HG02973 (cell line): ENCODE data around the gene TGFB3.
"Not testable (repeated sequence)": the region's sequence is repeated elsewhere in the genome, so short reads cannot be mapped to it uniquely, and the experiment has no call there.

Experiments used
- ATAC-seq: cut with Tn5 transposase; IDR thresholded peaks from one replicate; pipeline ENCODE4 v1.9.1; 2021; ENCODE audit warnings: moderate library complexity; ENCODE audit not compliant: unreplicated experiment

The TGFB3 gene

DNA sequence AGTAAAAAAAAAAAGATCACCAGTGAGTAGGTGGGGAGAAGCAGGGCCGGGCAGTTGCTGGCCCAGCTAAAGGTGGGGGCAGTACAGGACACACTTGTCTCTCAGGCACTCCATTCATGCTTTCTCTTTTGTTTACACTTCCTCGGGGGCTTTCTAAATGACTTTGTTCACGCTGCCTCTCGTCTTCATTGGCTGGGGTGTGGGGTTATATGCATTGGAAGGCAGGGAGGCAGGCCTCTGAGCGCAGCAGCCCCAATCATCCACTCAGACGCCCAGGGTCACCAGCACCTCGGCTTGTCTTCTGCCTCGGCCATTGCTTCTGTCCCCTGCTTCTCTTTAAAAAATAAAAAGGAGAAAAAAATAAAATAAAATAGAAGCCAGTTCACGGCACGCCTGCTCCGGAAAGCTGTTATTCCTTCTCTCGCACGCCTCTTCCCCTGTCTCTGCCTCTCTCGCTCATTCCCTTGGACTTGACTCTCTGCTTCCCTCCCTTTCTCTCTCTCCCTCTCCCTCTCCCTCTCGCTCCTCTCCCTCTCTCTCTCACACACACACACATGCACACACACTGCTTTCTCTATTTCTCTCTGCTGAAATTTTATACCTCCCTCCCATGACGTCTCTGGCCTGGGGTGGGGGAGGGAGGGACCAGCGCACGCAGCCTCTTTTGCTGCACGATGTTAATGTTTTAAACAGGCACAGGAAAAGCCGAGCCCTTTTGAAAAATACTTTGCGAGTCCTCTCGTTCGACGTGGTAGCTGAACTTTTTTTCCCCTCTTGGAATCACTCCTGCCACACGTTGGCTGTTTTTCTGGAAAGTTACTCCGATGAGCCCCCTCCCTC, at the start of gene TGFB3:
TSS of gene TGFB3 (minus strand) at position 570 of the 840 bp plus-strand sequence. CDS start 1,102 bp downstream, outside the sequence.
- no peak for ATAC-seq

- no peak for ATAC-seq
These were observed 42.6 kb upstream of the TGFB3 start for GRCh38 chr14:76024211-76024907.

DNA sequence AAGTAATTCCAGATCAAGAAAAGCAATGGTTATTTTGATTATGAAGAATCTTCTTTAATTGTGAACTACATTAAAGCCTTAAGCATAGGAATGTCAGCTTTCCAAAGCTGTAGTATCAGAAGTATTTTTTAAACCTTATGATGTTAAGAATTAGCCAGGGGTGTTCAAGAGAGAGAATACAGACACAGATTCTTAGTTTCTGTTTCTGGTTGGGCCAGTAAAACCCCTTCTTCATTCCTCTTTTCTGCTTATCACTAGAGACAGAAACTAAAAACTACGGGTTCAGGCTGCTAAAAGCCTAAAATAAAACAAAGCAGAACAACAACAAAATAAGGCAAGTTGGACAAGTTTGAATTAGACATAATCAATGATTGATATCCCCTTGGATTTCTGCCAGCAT, 42.0 kb upstream of the TGFB3 start:
- ATAC-seq, result no peak

DNA sequence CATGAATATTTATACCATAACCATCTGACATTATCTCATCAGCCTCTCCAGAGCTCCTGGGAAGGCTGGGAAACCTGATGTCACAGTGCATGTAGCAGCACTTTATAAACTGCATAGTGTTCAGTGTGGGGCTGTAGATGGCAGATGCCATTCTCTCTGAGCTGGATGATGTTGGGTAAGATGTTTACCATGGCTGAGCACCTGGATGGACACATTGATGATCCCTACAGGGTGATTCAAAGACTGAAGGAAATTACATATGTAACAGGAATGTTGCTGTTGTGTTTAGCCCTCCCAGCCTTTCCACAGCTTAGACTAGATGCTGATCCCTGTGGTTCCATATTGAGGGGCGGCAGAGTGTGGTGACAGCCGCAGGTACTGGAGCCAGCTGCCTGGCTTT, 41.2 kb upstream of the TGFB3 start:
- no peak for ATAC-seq

GRCh38 chr14:76019676-76020075, 37.9 kb upstream of the TGFB3 start:
- no peak for ATAC-seq

DNA sequence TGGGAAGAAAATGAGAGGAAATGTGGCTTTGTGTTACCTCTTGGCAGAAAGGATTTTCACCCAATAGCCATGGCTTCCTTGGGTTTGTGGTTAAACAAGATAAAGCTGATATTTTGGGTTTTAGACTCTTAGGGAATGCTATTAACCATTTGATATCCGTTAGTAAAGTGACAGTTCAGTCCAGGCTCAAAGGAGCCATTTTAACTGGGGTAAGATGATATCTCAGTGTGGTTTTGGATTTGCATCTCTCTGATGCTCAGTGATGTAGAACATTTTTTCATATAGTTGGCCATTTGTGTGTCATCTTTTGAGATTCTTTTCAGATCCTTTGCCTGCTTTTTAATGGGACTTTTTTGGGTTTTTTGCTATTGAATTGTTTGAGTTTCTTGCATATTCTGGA, 33.9 kb upstream of the TGFB3 start:
- ATAC-seq, result no peak

DNA sequence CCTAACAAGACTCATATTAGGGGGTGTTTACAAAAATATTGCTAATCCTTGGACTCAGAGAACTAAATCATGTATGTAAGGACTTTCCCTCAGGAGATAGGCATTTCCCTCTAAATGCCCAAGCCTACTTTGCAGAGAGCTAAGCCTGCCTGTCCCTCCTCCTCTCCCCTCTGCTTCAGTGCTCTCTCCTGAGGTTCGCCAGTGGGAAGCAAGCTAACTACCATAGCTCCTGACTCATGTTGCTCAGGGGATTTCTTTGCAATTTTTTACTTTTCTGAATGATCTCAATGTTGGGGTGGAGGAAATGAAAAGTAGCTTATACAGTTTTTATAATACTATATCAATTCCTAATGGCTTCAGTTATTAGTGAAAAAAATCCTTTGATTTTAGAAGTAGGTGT, 33.4 kb upstream of the TGFB3 start:
- no peak for ATAC-seq

- ATAC-seq, result no peak
These were observed 30.6 kb upstream of the TGFB3 start for GRCh38 chr14:76012354-76012753.

GRCh38 chr14:76011930-76012329, 30.1 kb upstream of the TGFB3 start:
- ATAC-seq, result no peak

DNA sequence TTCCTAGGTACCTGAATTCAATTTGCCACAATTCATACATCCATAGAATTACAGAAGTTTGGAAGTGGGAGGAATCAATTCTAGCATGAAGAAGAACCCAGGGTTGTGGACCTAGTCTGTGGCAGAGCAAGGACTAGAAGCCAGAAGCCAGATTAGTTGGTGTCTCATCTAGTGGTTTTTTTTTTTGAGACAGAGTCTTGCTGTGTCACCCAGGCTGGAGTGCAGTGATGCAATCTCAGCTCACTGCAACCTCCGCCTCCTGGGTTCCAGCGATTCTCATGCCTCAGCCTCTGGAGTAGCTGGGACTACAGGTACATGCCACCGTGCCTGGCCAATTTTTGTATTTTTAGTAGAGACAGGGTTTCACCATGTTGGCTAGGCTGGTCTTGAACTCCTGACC, 27.8 kb upstream of the TGFB3 start:
- ATAC-seq, result not testable (repeated sequence)

- no peak for ATAC-seq
These were observed 26.1 kb upstream of the TGFB3 start for GRCh38 chr14:76007852-76008251.

- ATAC-seq, result no peak
These were observed 25.6 kb upstream of the TGFB3 start for GRCh38 chr14:76007379-76007778.

GRCh38 chr14:76006253-76006652, 24.5 kb upstream of the TGFB3 start:
- no peak for ATAC-seq

DNA sequence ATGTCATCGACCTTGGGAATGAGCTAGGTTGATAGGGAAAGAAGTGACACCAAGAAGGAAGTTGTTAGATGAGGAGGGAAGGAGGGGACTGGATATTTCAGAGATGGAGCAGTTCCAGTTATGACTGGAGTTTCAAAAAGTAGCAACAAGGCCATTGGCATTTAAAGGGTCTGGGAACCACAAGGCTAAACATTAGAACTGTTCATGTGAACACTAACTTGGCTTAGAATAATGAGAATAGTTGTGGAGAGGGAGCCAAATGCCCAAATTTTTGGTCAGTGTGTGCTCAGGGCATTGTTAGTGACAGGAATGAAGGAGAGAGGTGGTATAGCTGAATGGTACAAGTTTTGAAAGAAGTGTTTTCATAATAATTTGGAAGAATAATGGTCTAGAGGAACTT, 20.6 kb upstream of the TGFB3 start:
- no peak for ATAC-seq

DNA sequence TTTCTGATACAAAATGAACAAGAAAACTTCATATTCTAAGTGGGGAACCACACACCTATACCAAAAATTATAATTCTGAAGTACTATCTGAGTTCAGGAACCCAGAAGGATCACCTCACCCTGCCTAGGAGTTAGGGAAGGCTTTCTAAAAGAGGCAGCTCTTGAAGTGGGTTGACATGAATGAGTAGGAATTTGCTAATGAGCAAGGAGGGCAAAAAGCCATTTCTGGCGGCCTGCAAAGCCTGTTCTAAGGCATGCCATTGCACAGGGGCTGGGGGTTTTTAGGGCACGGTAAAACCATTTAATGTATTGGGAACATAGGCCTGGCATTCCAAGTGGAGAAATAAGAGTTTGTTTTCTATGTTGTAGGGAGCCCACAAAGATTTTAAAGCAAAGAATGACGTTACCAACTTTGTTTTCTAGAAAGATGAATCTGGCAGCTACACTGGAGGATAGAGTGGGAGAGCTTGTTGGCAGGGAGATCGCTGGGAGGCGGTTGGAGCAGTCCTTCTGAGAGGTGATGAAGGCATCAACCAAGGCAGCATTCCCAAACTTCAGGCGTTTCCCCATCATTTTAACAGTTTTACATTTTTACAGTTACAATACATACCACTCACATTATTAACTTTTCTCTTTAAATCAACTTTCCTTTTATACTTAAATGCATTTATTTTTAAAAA, 17.9 kb upstream of the TGFB3 start:
- no peak for ATAC-seq

DNA sequence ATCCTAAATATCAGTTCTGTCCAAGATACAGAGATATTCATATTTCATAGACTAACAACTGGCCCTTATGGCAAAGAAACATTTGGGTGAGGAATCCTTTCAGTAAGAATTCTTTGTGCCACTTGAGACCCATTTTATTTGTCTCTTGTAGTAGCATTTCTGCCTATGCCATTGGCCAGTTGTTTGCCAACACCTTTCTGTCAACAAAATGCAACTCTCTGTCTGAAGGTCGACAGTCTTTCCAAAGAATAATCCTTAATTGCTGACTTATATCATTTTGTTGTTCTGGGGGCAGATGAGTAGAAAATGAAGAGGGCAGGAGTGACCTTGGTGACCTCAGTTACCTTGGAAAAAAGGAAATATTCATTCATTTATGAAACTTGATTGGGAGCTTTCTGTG, 14.7 kb upstream of the TGFB3 start:
- no peak for ATAC-seq

- no peak for ATAC-seq
These were observed 13.7 kb upstream of the TGFB3 start for GRCh38 chr14:75995372-75996041.

DNA sequence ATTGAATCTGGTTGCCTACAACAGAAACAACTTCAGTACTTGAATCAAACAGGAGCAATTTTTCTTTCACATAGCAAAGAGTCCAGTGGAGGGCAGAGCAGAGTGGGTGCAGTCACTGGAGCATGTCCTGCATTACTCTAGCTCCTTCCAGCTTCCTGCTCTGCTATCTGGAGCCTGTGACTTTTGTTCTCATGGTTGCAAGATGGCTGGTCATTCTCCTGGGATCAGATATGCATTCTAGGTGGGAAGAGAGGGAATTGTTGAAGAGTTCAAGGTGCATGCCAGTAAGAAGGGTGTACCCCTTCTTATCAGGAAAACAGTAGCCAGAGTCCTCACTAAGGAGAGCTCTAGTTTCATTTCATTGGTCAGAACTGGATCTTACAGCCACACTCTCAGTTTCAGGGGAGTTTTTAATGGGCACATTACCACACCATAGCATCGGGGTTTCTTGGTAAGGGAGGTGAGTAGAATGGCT, 11.8 kb upstream of the TGFB3 start:
- ATAC-seq, result no peak

DNA sequence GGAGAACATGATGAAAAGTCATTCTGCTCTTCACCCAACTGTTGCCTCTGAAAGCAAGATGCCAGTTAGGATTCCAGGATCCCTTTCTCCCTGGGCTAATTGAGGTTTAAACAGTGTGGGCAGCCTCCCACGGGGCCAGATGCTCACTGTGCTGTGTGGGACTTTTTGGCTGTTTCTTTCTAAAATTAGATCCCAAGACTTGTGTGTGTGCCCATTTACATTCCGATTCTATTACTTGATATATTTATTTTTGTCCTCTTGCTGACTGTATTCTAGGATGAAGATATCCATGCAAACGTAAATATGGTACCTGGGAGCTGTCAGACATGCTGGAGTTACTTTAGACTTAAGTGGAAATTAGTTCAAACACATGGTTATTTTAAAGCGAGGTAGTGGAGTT, 10.0 kb upstream of the TGFB3 start:
- ATAC-seq, result no peak

- no peak for ATAC-seq
These were observed 8.5 kb upstream of the TGFB3 start for GRCh38 chr14:75990297-75990696.

DNA sequence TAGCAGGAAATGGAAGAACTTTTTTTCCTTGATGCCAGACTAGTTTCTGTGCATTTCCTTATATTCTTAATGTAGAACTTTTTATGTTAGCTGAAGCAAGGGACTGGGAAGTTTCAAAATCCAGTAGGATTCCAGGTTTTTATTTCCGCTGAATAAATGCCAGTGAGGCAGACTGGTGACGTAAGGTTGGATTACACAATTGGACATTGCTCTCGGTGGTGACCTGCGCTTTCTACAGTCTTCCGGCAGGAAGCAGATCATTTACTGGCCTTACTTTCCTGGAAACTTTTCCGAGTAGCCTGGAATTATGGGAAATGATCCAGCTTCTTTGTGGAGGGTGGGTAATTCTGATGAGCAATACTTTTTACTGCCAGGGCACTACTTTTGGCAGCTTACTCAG, 7.3 kb upstream of the TGFB3 start:
- ATAC-seq, result no peak
